Astrocyte (in vitro differentiated cells and primary cell): ENCODE measurements around the gene ADSS1.

Experiments
- CTCF ChIP-seq: IDR thresholded peaks from 2 replicates; pipeline ENCODE4 v1.5.1; 2011; ENCODE audit warnings: low read depth, mild to moderate bottlenecking, inconsistent platforms, low read length, moderate library complexity; ENCODE audit not compliant: insufficient read depth
- EZH2 ChIP-seq: IDR thresholded peaks from 2 replicates; pipeline ENCODE4 v1.6.1; 2012; ENCODE audit warnings: mild to moderate bottlenecking, low read length, inconsistent platforms; ENCODE audit not compliant: insufficient read depth

DNA sequence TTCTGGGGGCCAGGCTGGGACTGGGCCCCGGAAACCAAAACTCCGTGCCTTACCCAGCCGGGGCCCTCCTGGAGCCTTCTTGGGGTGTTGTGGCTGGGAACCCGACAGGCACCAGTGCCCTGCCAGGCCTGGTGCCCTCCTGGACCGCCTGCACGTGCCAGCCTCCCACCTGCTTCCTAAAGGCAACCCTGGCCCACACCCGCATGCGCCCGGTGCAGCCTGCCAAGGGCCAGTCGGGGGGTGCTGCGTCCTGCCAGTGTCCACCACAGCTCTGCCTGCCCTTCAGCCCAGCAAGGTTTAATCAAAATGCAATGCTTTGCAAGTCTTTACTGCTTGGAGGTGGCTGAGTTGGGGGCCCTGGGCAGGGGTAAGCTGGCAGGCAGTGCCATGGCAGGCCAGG is 5.2 kb upstream of the ADSS1 start:
- no peak for TF ChIP-seq CTCF
- no peak for TF ChIP-seq EZH2
